Activated CD8-positive, alpha-beta T cell treated with anti-CD3 and anti-CD28 coated beads for 36 hours (primary cell): ENCODE measurements around the gene IFT27. TPM values are rescaled to one million over a fixed set of nuclear protein-coding genes. Genes with fewer than 3 reads are reported as not detected.

ENCODE experiments used
- ATAC-seq: fragments of 200-7000 bp; cut with Tn5 transposase; one replicate; pipeline ENCODE4 v1.10.0; 2021; ENCODE audit warnings: mild to moderate bottlenecking, moderate library complexity
- CTCF ChIA-PET: fragments of 350-600 bp; sonication (Branson Sonifier 250); formaldehyde crosslinking; loops from one replicate; lab custom pipeline; 2021; ENCODE audit warnings: antibody characterized with exemption; lab: Charles Lee
- POLR2A ChIA-PET: fragments of 350-600 bp; sonication (Branson Sonifier 250); formaldehyde crosslinking; loops from one replicate; lab custom pipeline; 2021; ENCODE audit warnings: antibody characterized with exemption; lab: Charles Lee
- DNase-seq: peaks from one replicate; pipeline ENCODE4 v3.0.0-alpha.2; 2020
- H3K27ac Mint-ChIP-seq: one replicate; pipeline ENCODE4 v1.8.0; 2021; ENCODE audit warnings: mild to moderate bottlenecking, mixed read lengths
- H3K27me3 Mint-ChIP-seq: one replicate; pipeline ENCODE4 v1.8.0; 2021; ENCODE audit warnings: mixed read lengths
- H3K36me3 Mint-ChIP-seq: one replicate; pipeline ENCODE4 v1.8.0; 2021; ENCODE audit warnings: low read depth, mixed read lengths
- H3K4me1 Mint-ChIP-seq: one replicate; pipeline ENCODE4 v1.8.0; 2021; ENCODE audit warnings: low read depth, mixed read lengths
- H3K4me3 Mint-ChIP-seq: one replicate; pipeline ENCODE4 v1.8.0; 2021; ENCODE audit warnings: mild to moderate bottlenecking, moderate library complexity, mixed read lengths
- H3K9me3 Mint-ChIP-seq: one replicate; pipeline ENCODE4 v1.8.0; 2021; ENCODE audit warnings: mixed read lengths
- CTCF ChIP-seq: fragments of 200-600 bp; IDR thresholded peaks from one replicate; pipeline ENCODE4 v1.8.0; 2022; ENCODE audit warnings: antibody characterized with exemption, mild to moderate bottlenecking
- intact Hi-C: fragments of 100-400 bp; cut with micrococcal nuclease; formaldehyde crosslinking; loops from one replicate; pipeline ENCODE4 v1.10.0; 2022
- total RNA-seq, 2 experiments: library from RNA; stranded (reverse); gene quantifications; one replicate each; pipeline ENCODE4 v1.2.3, GENCODE V29; 2021

The IFT27 gene
- total RNA-seq, 2 experiments from 2014 or later: 20.0 to 21.9 TPM

DNA sequence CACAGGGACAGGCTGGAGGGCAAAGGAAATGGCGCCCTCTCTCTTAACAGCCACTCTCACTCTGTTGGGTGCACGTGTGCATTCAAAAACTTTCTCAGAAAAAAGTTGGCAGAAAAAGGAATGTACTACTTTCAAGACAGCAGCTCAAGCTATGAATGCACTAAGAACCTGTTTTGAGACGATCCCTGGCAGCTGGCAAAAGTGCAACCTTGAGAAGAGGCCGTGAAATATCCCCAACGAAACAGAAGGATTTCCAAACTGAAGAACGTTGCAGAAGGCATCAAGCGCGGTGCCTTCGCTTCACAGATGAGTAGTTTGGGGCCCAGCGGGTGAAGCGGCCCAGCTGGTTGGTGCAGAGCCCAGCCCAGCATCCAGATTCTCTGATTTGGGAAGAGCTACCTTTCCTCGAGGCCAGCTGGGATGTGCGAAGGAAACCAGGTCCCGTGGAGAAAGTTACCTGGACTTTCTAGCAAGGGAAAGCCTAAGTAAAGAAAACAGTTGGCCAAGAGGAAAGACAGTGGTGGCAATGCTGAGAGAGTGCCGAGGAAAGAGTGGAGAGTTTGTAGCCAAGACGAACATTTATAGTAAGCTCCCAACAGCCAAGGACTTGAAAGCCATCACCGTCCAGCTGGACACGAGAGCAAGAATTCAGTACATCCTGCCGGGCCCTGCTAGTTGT lies 16.3 kb downstream of the IFT27 start:
- no peak for TF ChIP-seq CTCF
- no peak for ATAC-seq
- no peak overlapping the region for H3K27ac Mint-ChIP-seq
- no peaks in the 10 kb centered on the region for H3K4me1 Mint-ChIP-seq
- POLR2A ChIA-PET: no interaction called here
- H3K4me3 Mint-ChIP-seq: no peak overlapping the region
- H3K9me3 Mint-ChIP-seq: no peaks in the 10 kb centered on the region
- no peaks in the 10 kb centered on the region for H3K27me3 Mint-ChIP-seq
- DNase-seq: no peak
- intact Hi-C loops: no loop called here
- no peaks in the 10 kb centered on the region for H3K36me3 Mint-ChIP-seq
- CTCF ChIA-PET: interaction anchor here (0.7 to 4.7 kb wide), 3 partner anchors 14 to 98 kb away, joined by 3 to 29 read pairs (median 4); partner anchors contain the start of gene IFT27

GRCh38 chr22:36758792-36759271 lies 17.1 kb downstream of the IFT27 start:
- CTCF ChIA-PET: interaction anchor here (0.8 to 4.7 kb wide), 11 partner anchors 9 to 239 kb away, joined by 3 to 51 read pairs (median 4); partner anchors contain the start of gene IFT27
- H3K27ac Mint-ChIP-seq: no peak overlapping the region
- H3K9me3 Mint-ChIP-seq: no peaks in the 10 kb centered on the region
- no peak for TF ChIP-seq CTCF
- no peak for DNase-seq
- no peak overlapping the region for H3K4me3 Mint-ChIP-seq
- H3K4me1 Mint-ChIP-seq: no peaks in the 10 kb centered on the region
- no peaks in the 10 kb centered on the region for H3K36me3 Mint-ChIP-seq
- intact Hi-C loops: no loop called here
- POLR2A ChIA-PET: interaction anchor here (1.6 kb wide), 1 partner anchor 15 kb away, joined by 5 read pairs; no protein-coding TSS in a partner anchor
- H3K27me3 Mint-ChIP-seq: peaks cover 1% of the 10 kb centered on the region
- ATAC-seq: no peak

DNA sequence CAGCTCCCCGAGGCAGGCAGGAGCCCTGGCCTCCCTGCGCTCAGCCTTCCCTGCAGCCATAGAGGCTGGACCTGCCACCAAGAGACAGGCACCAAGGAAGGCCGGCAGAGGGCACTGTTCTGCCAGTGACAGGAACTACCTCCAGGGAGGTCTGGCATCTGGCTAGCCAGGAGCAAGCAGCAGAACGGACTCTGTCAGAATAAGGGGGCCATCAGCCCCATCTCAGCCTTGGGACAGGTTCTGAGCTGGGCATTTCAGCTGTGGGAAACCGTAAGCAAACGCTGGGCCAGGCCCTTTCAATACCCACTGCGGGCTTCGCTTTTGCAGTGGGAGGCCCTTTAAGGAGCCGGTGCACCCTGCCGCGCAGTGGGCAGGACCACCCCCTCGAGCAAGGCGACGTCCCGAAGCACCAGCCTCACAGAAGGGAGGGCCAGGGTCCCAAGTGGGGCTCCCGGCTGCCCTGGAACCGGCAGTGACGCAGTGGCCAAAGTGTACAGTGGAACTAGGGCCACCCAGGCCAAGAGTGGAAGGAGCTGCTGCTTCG lies 18.2 kb downstream of the IFT27 start:
- H3K27me3 Mint-ChIP-seq: peaks cover 1% of the 10 kb centered on the region
- H3K4me3 Mint-ChIP-seq: no peak overlapping the region
- TF ChIP-seq CTCF: peak; percentile 83
- intact Hi-C loops: no loop called here
- H3K9me3 Mint-ChIP-seq: no peaks in the 10 kb centered on the region
- POLR2A ChIA-PET: interaction anchor here (1.6 kb wide), 1 partner anchor 13 kb away, joined by 5 read pairs; no protein-coding TSS in a partner anchor
- DNase-seq (peak; percentile 90), ATAC-seq (peak; percentile 98)
- H3K36me3 Mint-ChIP-seq: no peaks in the 10 kb centered on the region
- no peak overlapping the region for H3K27ac Mint-ChIP-seq
- H3K4me1 Mint-ChIP-seq: no peaks in the 10 kb centered on the region
- CTCF ChIA-PET: interaction anchor here (0.5 to 4.7 kb wide), 38 partner anchors 8 to 240 kb away, joined by 3 to 51 read pairs (median 4); partner anchors contain the start of gene IFT27

DNA sequence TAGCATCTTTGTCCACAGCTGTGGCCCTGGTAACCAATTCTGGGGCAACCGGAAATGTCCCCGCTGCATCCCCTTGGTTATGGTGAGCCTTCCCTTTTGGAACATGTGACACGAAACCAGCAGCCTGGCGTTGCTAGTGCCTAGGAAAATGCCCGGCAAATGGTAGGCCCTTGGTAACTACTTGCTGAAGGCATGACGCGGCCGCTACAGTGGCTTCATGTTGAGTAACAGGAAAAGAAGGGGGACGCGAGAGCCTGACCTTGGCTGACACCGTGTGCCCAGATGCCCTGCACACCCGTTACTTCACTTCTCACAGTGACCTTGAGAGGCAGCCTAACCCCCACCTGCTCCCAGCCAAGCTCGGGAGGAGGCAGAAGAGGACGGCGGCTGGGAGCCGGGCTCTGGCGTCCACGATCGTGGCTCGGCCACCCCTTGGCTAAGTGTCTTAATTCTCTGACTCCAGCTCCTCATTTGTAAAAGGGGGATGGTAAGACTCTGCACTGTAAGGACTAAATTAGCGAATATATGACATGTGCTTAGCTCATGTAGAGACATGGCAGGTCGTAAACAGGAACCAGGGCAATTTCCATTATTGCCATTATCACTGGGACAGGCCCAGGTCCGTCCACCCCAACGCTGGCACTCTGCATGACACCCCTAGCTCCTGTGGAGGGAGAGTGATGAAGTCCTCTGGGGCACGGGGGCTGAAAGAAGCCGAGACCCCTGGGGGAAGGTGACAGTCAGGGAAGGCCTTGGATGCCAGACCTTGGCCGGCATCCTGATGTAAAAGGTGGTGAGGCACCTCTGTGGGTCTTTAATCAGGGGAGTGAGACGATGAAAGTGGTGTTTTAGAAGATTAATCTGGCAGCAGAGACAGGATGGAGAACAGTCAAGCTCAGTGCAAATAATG lies 18.9 kb downstream of the IFT27 start:
- ChIA-PET CTCF (interaction anchor here (0.6 to 4.7 kb wide), 31 partner anchors 9 to 230 kb away, joined by 3 to 51 read pairs (median 4); partner anchors contain the start of gene IFT27), POLR2A (no interaction called here)
- Mint-ChIP-seq H3K4me1 (no peaks in the 10 kb centered on the region), H3K4me3 (no peak overlapping the region), H3K27ac (no peak overlapping the region), H3K9me3 (no peaks in the 10 kb centered on the region), H3K36me3 (no peaks in the 10 kb centered on the region), H3K27me3 (peaks cover 1% of the 10 kb centered on the region)
- intact Hi-C loops: no loop called here
- TF ChIP-seq CTCF: no peak
- DNase-seq (no peak), ATAC-seq (no peak)
